ENCODE data around the gene AFTPH.
A peak's percentile ranks its signal among the peaks of the same experiment; 100 is the strongest.

AFTPH gene

DNA sequence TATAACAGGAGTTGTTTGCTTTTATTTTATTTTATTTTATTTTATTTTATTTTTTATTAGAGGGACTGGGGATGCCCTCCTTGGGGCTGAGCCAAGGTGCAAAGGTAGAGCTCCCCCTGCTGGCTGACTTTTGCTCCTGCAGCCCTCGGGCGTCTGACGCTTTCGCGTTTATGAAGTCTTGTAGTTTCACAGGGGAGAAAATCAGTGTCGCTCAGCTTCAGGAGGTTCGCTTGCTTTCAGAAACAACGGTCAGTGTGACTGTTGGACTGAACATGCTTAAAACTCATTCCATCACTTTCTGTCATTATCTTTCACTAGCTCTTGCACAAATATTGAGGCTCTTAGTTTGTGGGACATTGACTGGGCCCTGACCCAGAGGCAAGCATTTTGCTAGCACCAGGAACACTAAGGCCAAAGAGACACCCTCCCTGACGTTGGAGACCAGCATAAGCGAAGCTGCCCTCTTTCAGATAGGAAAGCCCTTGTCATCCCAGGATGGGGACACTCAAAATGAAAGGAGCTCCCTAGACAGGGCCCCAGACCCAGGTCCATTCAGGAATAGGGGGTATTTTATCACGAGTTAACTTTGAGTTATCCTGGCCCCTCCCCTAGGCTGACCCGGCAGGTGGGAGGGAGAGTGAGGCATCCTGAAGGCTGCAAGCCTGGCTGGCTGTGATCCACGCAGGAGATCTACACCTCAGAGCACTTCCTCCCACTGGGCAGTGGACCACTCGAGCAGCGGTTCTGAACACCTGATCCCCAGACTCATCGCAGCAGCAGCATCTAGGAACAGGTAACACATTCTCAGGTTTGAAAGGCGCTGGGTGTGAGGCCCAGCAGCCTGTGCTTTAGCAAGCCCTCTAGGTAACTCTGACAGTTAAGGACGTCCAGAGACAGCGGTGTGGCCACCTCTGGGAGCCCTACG is 35.8 kb upstream of the AFTPH start:
- Histone ChIP-seq H3K27ac (ENCODE audit: poor library complexity, severe bottlenecking) (no peak overlapping the region), H3K9me3 (ENCODE audit: severe bottlenecking) (no peaks in the 10 kb centered on the region), H3K36me3 (ENCODE audit: low read depth) (no peaks in the 10 kb centered on the region), H3K27me3 (ENCODE audit: insufficient read depth, poor library complexity, severe bottlenecking) (no peaks in the 10 kb centered on the region), H3K4me1 (ENCODE audit: insufficient read depth, poor library complexity, severe bottlenecking) (peaks cover 6% of the 10 kb centered on the region), H3K4me3 (ENCODE audit: severe bottlenecking) (no peak overlapping the region)
- ATAC-seq (ENCODE audit: low read depth) (peak; percentile 50; the same call in 2 of the 3 replicates), DNase-seq (ENCODE audit: low spot score) (no peak)
- TF ChIP-seq, protein P1, sequence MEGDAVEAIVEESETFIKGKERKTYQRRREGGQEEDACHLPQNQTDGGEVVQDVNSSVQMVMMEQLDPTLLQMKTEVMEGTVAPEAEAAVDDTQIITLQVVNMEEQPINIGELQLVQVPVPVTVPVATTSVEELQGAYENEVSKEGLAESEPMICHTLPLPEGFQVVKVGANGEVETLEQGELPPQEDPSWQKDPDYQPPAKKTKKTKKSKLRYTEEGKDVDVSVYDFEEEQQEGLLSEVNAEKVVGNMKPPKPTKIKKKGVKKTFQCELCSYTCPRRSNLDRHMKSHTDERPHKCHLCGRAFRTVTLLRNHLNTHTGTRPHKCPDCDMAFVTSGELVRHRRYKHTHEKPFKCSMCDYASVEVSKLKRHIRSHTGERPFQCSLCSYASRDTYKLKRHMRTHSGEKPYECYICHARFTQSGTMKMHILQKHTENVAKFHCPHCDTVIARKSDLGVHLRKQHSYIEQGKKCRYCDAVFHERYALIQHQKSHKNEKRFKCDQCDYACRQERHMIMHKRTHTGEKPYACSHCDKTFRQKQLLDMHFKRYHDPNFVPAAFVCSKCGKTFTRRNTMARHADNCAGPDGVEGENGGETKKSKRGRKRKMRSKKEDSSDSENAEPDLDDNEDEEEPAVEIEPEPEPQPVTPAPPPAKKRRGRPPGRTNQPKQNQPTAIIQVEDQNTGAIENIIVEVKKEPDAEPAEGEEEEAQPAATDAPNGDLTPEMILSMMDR (IDR thresholded peaks at IDR 0.05; ENCODE audit: poor library complexity, severe bottlenecking) = peak; percentile 97

DNA sequence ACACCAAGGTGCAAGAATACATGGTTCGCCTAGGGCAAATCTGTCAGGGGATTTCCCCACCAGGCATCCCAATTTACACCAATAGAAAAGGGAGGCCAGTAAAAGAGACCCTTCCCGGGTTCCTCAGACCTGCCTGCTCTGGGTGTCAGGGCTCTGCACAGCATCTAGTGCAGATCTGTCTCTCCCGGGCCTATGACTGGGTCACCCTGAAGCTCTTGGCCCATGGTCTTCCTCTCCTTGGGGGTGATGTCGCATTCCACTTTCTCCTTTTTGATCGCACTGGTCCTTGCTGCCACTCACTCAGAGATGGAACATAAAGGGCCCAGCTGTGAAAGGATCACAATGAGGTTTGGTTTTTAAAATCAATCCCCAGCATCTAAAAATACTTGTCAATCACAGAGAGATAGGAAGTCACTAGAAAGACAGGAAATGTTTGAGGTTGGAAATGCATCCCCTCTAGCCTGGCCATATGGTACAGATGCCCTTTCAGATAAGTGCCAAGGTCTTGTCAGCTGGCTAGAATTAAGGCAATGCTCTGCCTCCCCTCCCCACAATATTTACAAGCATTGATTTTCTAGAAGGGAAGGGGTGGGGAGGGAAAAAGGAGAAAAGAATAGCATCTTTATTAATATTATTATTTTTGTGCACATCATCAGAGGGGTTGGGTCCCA is 34.9 kb upstream of the AFTPH start:
- Histone ChIP-seq H3K27ac (ENCODE audit: poor library complexity, severe bottlenecking) (no peak overlapping the region), H3K4me1 (ENCODE audit: insufficient read depth, poor library complexity, severe bottlenecking) (peaks cover 6% of the 10 kb centered on the region), H3K36me3 (ENCODE audit: low read depth) (no peaks in the 10 kb centered on the region), H3K27me3 (ENCODE audit: insufficient read depth, poor library complexity, severe bottlenecking) (no peaks in the 10 kb centered on the region), H3K4me3 (ENCODE audit: severe bottlenecking) (no peak overlapping the region), H3K9me3 (ENCODE audit: severe bottlenecking) (no peaks in the 10 kb centered on the region)
- DNase-seq (ENCODE audit: low spot score) (no peak), ATAC-seq (ENCODE audit: low read depth) (no peak)
- TF ChIP-seq, protein P1 (IDR thresholded peaks at IDR 0.05; ENCODE audit: poor library complexity, severe bottlenecking) = no peak

DNA sequence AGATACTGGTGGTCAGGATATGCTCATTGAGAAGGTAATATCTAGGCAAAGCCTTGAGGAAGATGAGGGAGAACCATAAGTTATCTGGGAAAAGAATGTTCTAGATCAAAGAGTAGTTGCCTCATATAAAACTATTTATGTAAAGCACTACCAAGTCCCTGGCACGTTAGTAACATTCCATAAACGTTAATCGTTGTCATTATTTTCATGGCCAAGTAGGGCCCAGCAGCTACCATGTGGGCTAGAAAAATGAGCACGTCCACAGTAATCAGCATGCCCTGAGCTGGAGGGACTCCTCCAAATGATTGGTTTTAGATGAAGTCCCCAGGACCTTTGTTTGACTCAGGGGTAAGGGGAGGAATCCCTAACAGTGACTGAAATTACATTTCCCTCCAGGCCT is 32.7 kb upstream of the AFTPH start:
- TF ChIP-seq, protein P1 (IDR thresholded peaks at IDR 0.05; ENCODE audit: poor library complexity, severe bottlenecking) = no peak
- DNase-seq (ENCODE audit: low spot score) (no peak), ATAC-seq (ENCODE audit: low read depth) (no peak)
- H3K4me3 ChIP-seq (ENCODE audit: severe bottlenecking) = no peak overlapping the region
- H3K4me1 ChIP-seq (ENCODE audit: insufficient read depth, poor library complexity, severe bottlenecking) = no peaks in the 10 kb centered on the region
- no peaks in the 10 kb centered on the region for H3K36me3 ChIP-seq (ENCODE audit: low read depth)
- no peaks in the 10 kb centered on the region for H3K9me3 ChIP-seq (ENCODE audit: severe bottlenecking)
- H3K27ac ChIP-seq (ENCODE audit: poor library complexity, severe bottlenecking) = no peak overlapping the region
- H3K27me3 ChIP-seq (ENCODE audit: insufficient read depth, poor library complexity, severe bottlenecking) = no peaks in the 10 kb centered on the region

DNA sequence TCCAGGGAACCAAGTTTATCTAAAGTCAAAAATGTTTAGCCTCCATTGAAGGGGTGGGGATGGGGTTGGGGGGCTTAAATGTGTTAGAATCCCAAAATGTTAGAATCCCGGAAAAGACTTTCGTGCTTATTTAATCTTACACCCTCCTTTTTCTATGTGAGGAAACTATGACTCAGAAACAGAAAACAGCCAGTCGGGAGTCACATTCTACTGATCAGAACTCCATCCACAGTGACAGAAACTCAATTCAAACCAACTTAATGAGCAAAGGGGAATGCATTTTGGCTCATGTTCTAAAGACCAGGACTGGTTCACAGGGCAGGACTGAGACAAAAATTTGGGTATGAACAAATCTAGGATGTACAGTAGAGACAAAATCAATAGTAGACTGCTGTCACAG is 31.9 kb upstream of the AFTPH start:
- DNase-seq (ENCODE audit: low spot score) (no peak), ATAC-seq (ENCODE audit: low read depth) (no peak)
- H3K27ac ChIP-seq (ENCODE audit: poor library complexity, severe bottlenecking) = no peak overlapping the region
- H3K4me3 ChIP-seq (ENCODE audit: severe bottlenecking) = no peak overlapping the region
- H3K27me3 ChIP-seq (ENCODE audit: insufficient read depth, poor library complexity, severe bottlenecking) = no peaks in the 10 kb centered on the region
- no peaks in the 10 kb centered on the region for H3K36me3 ChIP-seq (ENCODE audit: low read depth)
- TF ChIP-seq, protein P1 (IDR thresholded peaks at IDR 0.05; ENCODE audit: poor library complexity, severe bottlenecking) = no peak
- H3K4me1 ChIP-seq (ENCODE audit: insufficient read depth, poor library complexity, severe bottlenecking) = no peaks in the 10 kb centered on the region
- no peaks in the 10 kb centered on the region for H3K9me3 ChIP-seq (ENCODE audit: severe bottlenecking)

All from RWPE2 (cell line).